Thoracic aorta (tissue), 2 donors: Measurements from ENCODE around the gene MAMDC4. TPM values are rescaled to one million over a fixed set of nuclear protein-coding genes. Genes with fewer than 3 reads are reported as not detected.

Source experiments
- ATAC-seq: fragments of 150-250 bp; one replicate; pipeline ENCODE4 v1.8.0; 2017; ENCODE audit warnings: low read depth; ENCODE audit not compliant: insufficient number of reproducible peaks, low FRiP score
- DNase-seq: peaks from one replicate; pipeline ENCODE4 v3.0.0-alpha.2; 2020; ENCODE audit warnings: low spot score
- H3K27ac ChIP-seq, 2 donors: fragments of 200-600 bp; sonication (generic); 1 replicate in 1 of 2; 2 replicates in 1 of 2; pipeline ENCODE4 v1.5.1; 2016; ENCODE audit warnings: mild to moderate bottlenecking in 2 of 2, moderate library complexity in 2 of 2
- H3K27me3 ChIP-seq: fragments of 200-600 bp; sonication (generic); replicated peaks from 2 replicates; pipeline ENCODE4 v1.6.0; 2016; ENCODE audit warnings: mild to moderate bottlenecking; ENCODE audit not compliant: insufficient read depth
- H3K36me3 ChIP-seq: fragments of 200-600 bp; sonication (generic); one replicate; pipeline ENCODE4 v1.5.1; 2016
- H3K4me1 ChIP-seq, 2 donors: fragments of 200-600 bp; sonication (generic); 1 replicate in 1 of 2; 2 replicates in 1 of 2; pipeline versions ENCODE4 v1.5.1 to v1.6.0; 2016; ENCODE audit warnings: low read depth in 2 of 2, mild to moderate bottlenecking in 1 of 2; ENCODE audit not compliant: control insufficient read depth in 1 of 2
- H3K4me3 ChIP-seq: fragments of 200-600 bp; sonication (generic); 2 replicates; pipeline ENCODE4 v1.5.1; 2016; ENCODE audit warnings: mild to moderate bottlenecking
- H3K9me3 ChIP-seq: fragments of 200-600 bp; sonication (generic); 2 replicates; pipeline ENCODE4 v1.5.1; 2016
- total RNA-seq, 2 donors: library from RNA; depleted of rRNA; stranded (reverse); fragments of >200 nt; gene quantifications; one replicate each; pipeline versions ENCODE4 v1.1.0 to v1.2.3, GENCODE V29; 2016
- TF ChIP-seq, protein P1 (sequence below): fragments of 200-600 bp; sonication (generic); IDR thresholded peaks from one replicate; pipeline ENCODE4 v1.5.1; 2019; ENCODE audit warnings: antibody characterized with exemption

Gene MAMDC4
- total RNA-seq, 2 donors from 2014 or later = 1.8 to 2.8 TPM

DNA sequence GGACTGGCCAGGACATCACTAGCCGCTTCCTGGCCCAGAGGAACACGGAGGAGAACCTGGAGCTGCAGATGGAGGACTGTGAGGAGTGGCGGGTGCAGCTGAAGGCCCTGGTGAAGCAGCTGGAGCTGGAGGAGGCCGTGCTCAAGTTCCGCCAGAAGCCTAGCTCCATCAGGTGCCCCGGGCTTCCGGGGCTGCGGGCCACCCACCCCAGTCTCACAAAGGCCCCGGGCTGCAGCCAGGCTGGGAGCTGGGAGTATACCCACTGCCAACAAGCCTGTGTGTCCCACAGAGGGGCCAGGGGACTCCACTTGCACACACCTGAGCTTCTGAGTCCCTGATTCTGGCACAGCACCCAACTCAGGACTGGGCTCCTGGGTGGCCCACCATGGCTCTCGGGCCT, 46.1 kb upstream of the MAMDC4 start:
- TF ChIP-seq, protein P1, sequence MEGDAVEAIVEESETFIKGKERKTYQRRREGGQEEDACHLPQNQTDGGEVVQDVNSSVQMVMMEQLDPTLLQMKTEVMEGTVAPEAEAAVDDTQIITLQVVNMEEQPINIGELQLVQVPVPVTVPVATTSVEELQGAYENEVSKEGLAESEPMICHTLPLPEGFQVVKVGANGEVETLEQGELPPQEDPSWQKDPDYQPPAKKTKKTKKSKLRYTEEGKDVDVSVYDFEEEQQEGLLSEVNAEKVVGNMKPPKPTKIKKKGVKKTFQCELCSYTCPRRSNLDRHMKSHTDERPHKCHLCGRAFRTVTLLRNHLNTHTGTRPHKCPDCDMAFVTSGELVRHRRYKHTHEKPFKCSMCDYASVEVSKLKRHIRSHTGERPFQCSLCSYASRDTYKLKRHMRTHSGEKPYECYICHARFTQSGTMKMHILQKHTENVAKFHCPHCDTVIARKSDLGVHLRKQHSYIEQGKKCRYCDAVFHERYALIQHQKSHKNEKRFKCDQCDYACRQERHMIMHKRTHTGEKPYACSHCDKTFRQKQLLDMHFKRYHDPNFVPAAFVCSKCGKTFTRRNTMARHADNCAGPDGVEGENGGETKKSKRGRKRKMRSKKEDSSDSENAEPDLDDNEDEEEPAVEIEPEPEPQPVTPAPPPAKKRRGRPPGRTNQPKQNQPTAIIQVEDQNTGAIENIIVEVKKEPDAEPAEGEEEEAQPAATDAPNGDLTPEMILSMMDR = no peak
- Histone ChIP-seq H3K9me3 (no peaks in the 10 kb centered on the region), H3K4me3 (no peak overlapping the region)

DNA sequence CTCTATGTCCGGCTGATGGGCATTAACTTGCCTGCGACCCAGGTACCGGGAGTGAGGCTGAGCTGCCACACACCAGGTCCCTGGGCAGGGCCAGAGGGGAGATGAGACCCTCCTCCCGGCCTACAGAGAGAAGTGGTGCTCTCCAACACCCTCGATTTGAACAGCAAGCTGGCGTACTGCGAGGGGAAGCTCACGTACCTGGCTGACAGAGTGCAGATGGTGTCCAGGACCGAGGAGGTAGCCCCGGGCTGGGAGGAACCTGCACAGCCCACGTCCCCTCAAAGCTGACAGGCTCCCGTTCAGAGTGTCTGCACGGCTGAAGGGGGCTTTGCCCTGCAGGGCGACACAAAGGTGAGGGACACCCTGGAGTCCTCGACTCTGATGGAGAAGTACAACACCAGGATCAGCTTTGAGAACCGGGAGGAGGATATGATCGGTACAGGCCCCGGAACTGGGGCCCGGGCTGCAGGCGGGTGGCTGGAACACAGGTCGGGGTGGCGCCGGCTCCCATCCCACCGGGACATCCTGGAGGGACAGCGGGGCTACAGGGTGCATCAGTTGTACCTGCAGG, 45.4 kb upstream of the MAMDC4 start:
- TF ChIP-seq, protein P1 = no peak
- H3K9me3 ChIP-seq = no peaks in the 10 kb centered on the region
- DNase-seq (no peak), ATAC-seq (no peak)
- no peaks in the 10 kb centered on the region for H3K27me3 ChIP-seq
- H3K4me1 ChIP-seq = peaks cover 24 to 36% of the 10 kb centered on the region in 2 donors
- no peaks in the 10 kb centered on the region for H3K36me3 ChIP-seq
- peak overlapping the region; percentile 99 for H3K4me3 ChIP-seq
- H3K27ac ChIP-seq = peak overlapping the region in 1 of 2 donors; percentile 63

More for the DNA sequence above, 46.1 kb upstream of the MAMDC4 start:
- Histone ChIP-seq H3K27me3 (no peaks in the 10 kb centered on the region), H3K4me1 (peaks cover 24 to 36% of the 10 kb centered on the region in 2 donors), H3K27ac (no peak overlapping the region), H3K36me3 (no peaks in the 10 kb centered on the region)
- DNase-seq (no peak), ATAC-seq (no peak)

DNA sequence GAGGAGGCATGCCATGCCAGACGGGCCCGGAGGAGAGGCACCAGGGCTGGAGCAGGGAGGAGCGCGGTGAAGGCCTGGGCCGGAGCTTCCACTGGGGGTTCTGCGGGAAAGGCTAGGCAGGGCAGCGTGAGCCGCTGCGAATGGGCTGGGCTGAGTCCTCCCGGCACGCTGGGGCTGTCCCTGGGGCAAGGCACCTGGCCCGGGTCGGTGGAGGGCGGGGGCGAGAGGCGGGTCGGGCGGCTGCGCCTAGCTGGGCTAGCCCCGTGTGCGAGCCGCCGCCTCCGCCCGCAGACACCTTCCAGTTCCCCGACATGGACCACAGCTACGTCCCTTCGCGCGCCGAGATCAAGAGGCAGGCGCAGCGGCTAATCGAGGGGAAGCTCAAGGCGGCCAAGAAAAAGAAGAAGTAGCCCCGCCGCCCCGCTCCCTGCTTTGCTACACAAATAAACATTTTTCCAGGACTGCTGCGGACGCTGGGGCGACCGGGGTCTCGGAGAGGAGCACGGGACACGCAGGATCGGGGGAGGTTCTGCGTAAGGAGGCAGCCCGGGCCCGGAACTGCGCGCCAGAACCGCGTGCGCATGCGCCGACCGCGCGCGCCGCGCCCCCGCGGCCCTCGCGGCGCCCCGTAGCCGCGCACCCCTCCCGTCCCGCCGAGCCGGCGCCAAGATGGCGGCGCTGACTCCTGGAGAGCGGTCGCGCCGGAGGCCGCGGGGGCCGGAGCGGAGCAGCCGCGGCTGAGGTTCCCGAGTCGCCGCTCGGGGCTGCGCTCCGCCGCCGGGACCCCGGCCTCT, 44.7 kb upstream of the MAMDC4 start, which contains the start of gene RABL6:
TSS of gene RABL6 (plus strand) at position 668 of the 794 bp plus-strand sequence. CDS start 249 bp downstream, outside the sequence.
- Histone ChIP-seq H3K36me3 (no peaks in the 10 kb centered on the region), H3K27ac (peak within 1 kb of the TSS; percentile 63 to 75), H3K9me3 (no peaks in the 10 kb centered on the region), H3K4me1 (peaks cover 24 to 36% of the 10 kb centered on the region in 2 donors), H3K4me3 (peak within 1 kb of the TSS; percentile 99), H3K27me3 (no peaks in the 10 kb centered on the region)
- TF ChIP-seq, protein P1 = no peak
- DNase-seq (no peak), ATAC-seq (peak; percentile 73)

DNA sequence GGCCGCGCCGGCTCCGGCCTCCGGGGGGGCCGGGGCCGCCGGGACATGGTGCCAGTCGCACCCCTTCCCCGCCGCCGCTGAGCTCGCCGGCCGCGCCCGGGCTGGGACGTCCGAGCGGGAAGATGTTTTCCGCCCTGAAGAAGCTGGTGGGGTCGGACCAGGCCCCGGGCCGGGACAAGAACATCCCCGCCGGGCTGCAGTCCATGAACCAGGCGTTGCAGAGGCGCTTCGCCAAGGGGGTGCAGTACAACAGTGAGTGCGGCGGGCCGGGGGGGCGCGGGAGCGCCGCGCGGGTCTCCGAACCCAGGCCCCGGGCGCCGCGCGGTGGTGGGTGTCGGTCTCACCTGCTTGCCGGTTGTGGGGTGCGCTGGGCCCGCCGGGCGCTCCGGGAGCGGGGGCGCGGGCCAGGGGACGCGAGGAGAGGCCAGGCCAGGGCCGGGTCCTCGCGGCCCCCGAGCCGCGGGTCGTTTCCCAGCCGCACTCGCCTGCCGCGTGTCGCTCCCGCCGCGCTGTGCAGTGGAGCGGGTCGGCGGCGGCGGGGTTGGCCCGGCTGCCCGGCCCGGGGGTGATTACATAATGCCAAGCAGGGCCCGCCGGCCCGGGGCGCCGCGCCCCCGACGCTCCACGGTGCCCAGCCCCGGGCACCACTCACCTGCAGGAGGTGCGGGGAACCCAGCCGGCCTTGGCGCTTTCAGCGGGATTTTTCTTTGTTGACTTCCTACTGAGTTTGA, 43.9 kb upstream of the MAMDC4 start:
- H3K27ac ChIP-seq = peak overlapping the region; percentile 34 to 57
- H3K36me3 ChIP-seq = no peaks in the 10 kb centered on the region
- no peaks in the 10 kb centered on the region for H3K9me3 ChIP-seq
- TF ChIP-seq, protein P1 = no peak
- H3K4me3 ChIP-seq = peak overlapping the region; percentile 99
- DNase-seq = no peak
- H3K27me3 ChIP-seq = no peaks in the 10 kb centered on the region
- peaks cover 24 to 36% of the 10 kb centered on the region in 2 donors for H3K4me1 ChIP-seq
- ATAC-seq = no peak

GRCh38 chr9:136808806-136809158, 43.4 kb upstream of the MAMDC4 start:
- no peak for ATAC-seq
- TF ChIP-seq, protein P1 = no peak

More at GRCh38 chr9:136808806-136809158, 43.4 kb upstream of the MAMDC4 start:
- H3K9me3 ChIP-seq = no peaks in the 10 kb centered on the region
- H3K27ac ChIP-seq = no peak overlapping the region
- H3K36me3 ChIP-seq = no peaks in the 10 kb centered on the region
- H3K4me1 ChIP-seq = peaks cover 24 to 36% of the 10 kb centered on the region in 2 donors
- DNase-seq = no peak
- H3K27me3 ChIP-seq = no peaks in the 10 kb centered on the region
- H3K4me3 ChIP-seq = peak overlapping the region; percentile 99
